ENCODE results near the gene COX6A1. TPM values are rescaled to one million over a fixed set of nuclear protein-coding genes. Genes with fewer than 3 reads are reported as not detected.
A peak's percentile ranks its signal among the peaks of the same experiment; 100 is the strongest.

COX6A1 gene
- total RNA-seq, 1 experiment from 2014 or later = 464 TPM

GRCh38 chr12:120445911-120446843 lies 8.3 kb downstream of the COX6A1 start, which contains the start of the genes GATC and TRIAP1:
TSS of gene GATC (plus strand) at chr12:120446444. CDS start at chr12:120446481, 37 bp downstream.
TSS of gene TRIAP1 (minus strand) at chr12:120446384. CDS start at chr12:120446372, 12 bp downstream.
- Histone ChIP-seq H3K4me2 (ENCODE audit: low read length) (peak within 1 kb of the TSS; percentile 75), H2AFZ (ENCODE audit: low read depth, low read length, poor library complexity, severe bottlenecking) (no peak within 1 kb of the TSS), H3K4me3 (replicated peaks in 1 of 2; ENCODE audit: low read depth in 1 of 2, low read length in 2 of 2) (peak within 1 kb of the TSS; percentile 95 to 99), H3K9ac (ENCODE audit: low read length) (peak within 1 kb of the TSS; percentile 97), H3K9me2 (ENCODE audit: insufficient read depth) (no peaks in the 10 kb centered on the region), H3K79me2 (ENCODE audit: insufficient read depth, low read length) (peaks cover 86% of the 10 kb centered on the region), H3K9me3 (ENCODE audit: control insufficient read depth in 1 of 2, insufficient read depth in 1 of 2, low read depth in 1 of 2, low read length in 2 of 2) (no peaks in the 10 kb centered on the region), H4K20me1 (ENCODE audit: insufficient read depth) (peaks cover 8% of the 10 kb centered on the region; the same call in 1 of the 2 replicates), H3K4me1 (ENCODE audit: control insufficient read depth in 1 of 2, insufficient read depth in 2 of 2, low read length in 2 of 2) (peaks cover 14 to 16% of the 10 kb centered on the region in 2 experiments), H3K27ac (ENCODE audit: low read depth, low read length) (peak within 1 kb of the TSS; percentile 90), H3K27me3 (ENCODE audit: insufficient read depth, low read length) (no peaks in the 10 kb centered on the region), H3K36me3 (ENCODE audit: control insufficient read depth in 1 of 2, insufficient read depth in 2 of 2, low read length in 2 of 2) (peaks cover 19 to 30% of the 10 kb centered on the region in 2 experiments; a peak in 3 of 4 replicates)
- TSS peak; percentile 77 for BruUV-seq (replicated peaks)
- RAD21 ChIA-PET (ENCODE audit: low non-redundant PET in 1 of 2, low total read pairs in 2 of 2, uncharacterized antibody in 2 of 2, unreplicated experiment in 2 of 2) = no interaction called here
- DNase-seq (ENCODE audit: low read depth, low spot score) (peak; percentile 71), ATAC-seq (peak; percentile 86)
- intact Hi-C loops (cut with micrococcal nuclease) = no loop called here
- CTCF ChIA-PET = no interaction called here
- POLR2A ChIA-PET = interaction anchor here (1.3 kb wide), 1 partner anchor 9 kb away, joined by 3 read pairs; the partner anchor contains the start of gene COX6A1
- peak; percentile 81 for TF ChIP-seq POLR2A (IDR thresholded peaks at IDR 0.05; ENCODE audit: borderline replicate concordance, extremely low read depth, insufficient read depth, insufficient read length)
- TF ChIP-seq CEBPB (IDR thresholded peaks at IDR 0.05; ENCODE audit: low read depth) = no peak
- peak; percentile 42 for TF ChIP-seq TCF7L2 (IDR thresholded peaks at IDR 0.05; ENCODE audit: borderline replicate concordance, extremely low read depth, insufficient read depth, insufficient read length)
- TF ChIP-seq CTCF (IDR thresholded peaks at IDR 0.05 in 2 of 3, conservative IDR thresholded peaks at IDR 0.05 in 1 of 3; ENCODE audit: borderline replicate concordance in 1 of 3, insufficient read depth in 1 of 3, low read depth in 2 of 3, low read length in 2 of 3) = no peak
- TF ChIP-seq SIN3A (IDR thresholded peaks at IDR 0.05; ENCODE audit: low read depth) = peak; percentile 97
- no peak for TF ChIP-seq EZH2 (IDR thresholded peaks at IDR 0.05)
- peak; percentile 99 for TF ChIP-seq SRF (IDR thresholded peaks at IDR 0.05; ENCODE audit: low read depth)
- no peak for TF ChIP-seq EZH2phosphoT487 (IDR thresholded peaks at IDR 0.05; ENCODE audit: borderline replicate concordance)
- TF ChIP-seq REST (IDR thresholded peaks at IDR 0.05; ENCODE audit: low read depth) = no peak
- no peak for TF ChIP-seq JUND (IDR thresholded peaks at IDR 0.05)
- TF ChIP-seq RAD21 (IDR thresholded peaks at IDR 0.05; ENCODE audit: low read depth) = no peak
- peak; percentile 78 for TF ChIP-seq ZBTB33 (IDR thresholded peaks at IDR 0.05; ENCODE audit: extremely low read depth, insufficient replicate concordance, low read length)
- no peak for TF ChIP-seq ZNF274 (IDR thresholded peaks at IDR 0.05; ENCODE audit: low read depth, low read length)
- peak; percentile 98 for TF ChIP-seq MAX (IDR thresholded peaks at IDR 0.05)
- TF ChIP-seq YY1 (IDR thresholded peaks at IDR 0.05; ENCODE audit: extremely low read depth, insufficient replicate concordance, low read depth, low read length) = peak; percentile 94
- TF ChIP-seq ELF1 (IDR thresholded peaks at IDR 0.05; ENCODE audit: borderline replicate concordance, low read depth) = no peak; the same call in 1 of the 2 replicates
- TF ChIP-seq EGR1 (IDR thresholded peaks at IDR 0.05; ENCODE audit: low read depth) = peak; percentile 90
- TF ChIP-seq CBX3 (IDR thresholded peaks at IDR 0.05; ENCODE audit: low read depth) = peak; percentile 89; the same call in 1 of the 2 replicates

All from HCT116 (cell line).